ENCODE data around the gene NPHS1.
"Not testable (repeated sequence)": the region's sequence is repeated elsewhere in the genome, so short reads cannot be mapped to it uniquely, and the experiment has no call there.

- TF ChIP-seq POLR2A, CTCF (IDR thresholded peaks at IDR 0.05): not testable (repeated sequence)
Measured at GRCh38 chr19:35870124-35870736, 17.9 kb upstream of the NPHS1 start.
